Measurements from ENCODE around the gene NCDN.

The NCDN gene

GRCh38 chr1:35592991-35593769, 35.6 kb downstream of the NCDN start:
- DNase-seq, result no peak

- DNase-seq, result no peak
Observed at GRCh38 chr1:35594005-35594760, 36.6 kb downstream of the NCDN start.

GRCh38 chr1:35595684-35596083, 38.1 kb downstream of the NCDN start:
- no peak for DNase-seq

GRCh38 chr1:35597870-35598269, 40.3 kb downstream of the NCDN start:
- no peak for DNase-seq

- DNase-seq, result no peak
Observed at GRCh38 chr1:35598895-35599294, 41.3 kb downstream of the NCDN start.

GRCh38 chr1:35599411-35599810, 41.8 kb downstream of the NCDN start:
- no peak for DNase-seq

GRCh38 chr1:35600593-35600992, 43.0 kb downstream of the NCDN start:
- DNase-seq, result no peak

GRCh38 chr1:35603468-35603867, 45.9 kb downstream of the NCDN start:
- DNase-seq, result no peak

- no peak for DNase-seq
Observed at GRCh38 chr1:35603941-35604340, 46.3 kb downstream of the NCDN start.

- DNase-seq, result no peak
Observed at GRCh38 chr1:35605071-35605866, 47.7 kb downstream of the NCDN start.

GRCh38 chr1:35605867-35606182, 48.2 kb downstream of the NCDN start:
- DNase-seq, result no peak

- no peak for DNase-seq
Observed at GRCh38 chr1:35611655-35612054, 54.1 kb downstream of the NCDN start.

- DNase-seq, result no peak
Observed at GRCh38 chr1:35615440-35615839, 57.8 kb downstream of the NCDN start.
